Measurements from ENCODE around the gene TIGD6.

TIGD6 gene

DNA sequence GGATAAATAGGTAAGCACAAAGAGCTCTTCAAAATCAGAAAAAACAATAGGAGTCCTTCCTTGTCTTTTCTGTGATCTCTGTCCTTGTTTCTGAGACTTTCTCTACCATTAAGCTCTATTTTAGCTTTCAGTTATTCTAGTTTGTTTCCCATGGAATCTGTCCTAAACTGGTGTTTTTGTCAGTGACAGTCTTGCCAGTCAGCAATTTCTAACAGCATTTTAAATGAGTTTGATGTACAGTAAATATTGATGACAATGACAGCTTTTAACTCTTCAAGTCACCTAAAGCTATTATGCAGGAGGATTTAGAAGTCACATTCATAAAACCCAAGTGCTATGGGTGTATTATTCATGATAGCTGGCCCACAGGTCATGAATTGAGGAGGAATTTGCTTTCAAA lies 17.9 kb downstream of the TIGD6 start:
- Histone ChIP-seq H3K36me3 (ENCODE audit: control insufficient read depth in 2 of 2, insufficient read depth in 1 of 2, low read length in 2 of 2) (peaks cover 13 to 35% of the 10 kb centered on the region in 2 experiments; a peak in 2 of 3 replicates), H3K4me1 (ENCODE audit: control insufficient read depth, insufficient read depth, low read length) (0 out of 2 replicates have a peak, but pooled peaks cover 2% of the 10 kb centered on the region), H3K4me3 (ENCODE audit: low read depth, low read length) (no peak overlapping the region), H3K9me3 (ENCODE audit: control insufficient read depth, insufficient read depth, low read depth, low read length) (no peaks in the 10 kb centered on the region), H3K27ac (ENCODE audit: extremely low read depth, low read depth, low read length) (no peak overlapping the region)
- ChIA-PET POLR2A (no interaction called here), CTCF (interaction anchor here (0.6 to 4.1 kb wide), 11 partner anchors 8 to 972 kb away, joined by 3 to 29 read pairs (median 5); partner anchors contain the start of gene SLC26A2)
- TF ChIP-seq ZNF561 (tag by site-specific recombination; IDR thresholded peaks at IDR 0.05; ENCODE audit: borderline replicate concordance) (no peak), ZNF501 (tag by site-specific recombination; IDR thresholded peaks at IDR 0.05) (no peak), ZNF654 (tag by site-specific recombination; IDR thresholded peaks at IDR 0.05; ENCODE audit: low read depth) (no peak), ZNF132 (tag by site-specific recombination; IDR thresholded peaks at IDR 0.05; ENCODE audit: borderline replicate concordance) (no peak), PRDM6 (tag by site-specific recombination; IDR thresholded peaks at IDR 0.05) (no peak), ZNF341 (tag by site-specific recombination; IDR thresholded peaks at IDR 0.05; ENCODE audit: low read depth) (no peak), REPIN1 (tag by site-specific recombination; IDR thresholded peaks at IDR 0.05; ENCODE audit: low read depth) (no peak), ZNF169 (tag by site-specific recombination; IDR thresholded peaks at IDR 0.05) (no peak), PATZ1 (tag by site-specific recombination; IDR thresholded peaks at IDR 0.05) (no peak), ZNF24 (tag by site-specific recombination; IDR thresholded peaks at IDR 0.05) (no peak), ZNF664 (tag by site-specific recombination; IDR thresholded peaks at IDR 0.05) (no peak), ZNF138 (tag by site-specific recombination; IDR thresholded peaks at IDR 0.05; ENCODE audit: borderline replicate concordance) (no peak), ZNF677 (tag by site-specific recombination; IDR thresholded peaks at IDR 0.05) (no peak), KLF16 (tag by site-specific recombination; IDR thresholded peaks at IDR 0.05) (no peak), ZNF280C (tag by site-specific recombination; IDR thresholded peaks at IDR 0.05) (no peak), GLI4 (tag by site-specific recombination; IDR thresholded peaks at IDR 0.05) (no peak), ZNF660 (tag by site-specific recombination; IDR thresholded peaks at IDR 0.05) (no peak), ZNF221 (tag by site-specific recombination; IDR thresholded peaks at IDR 0.05; ENCODE audit: borderline replicate concordance) (no peak), OVOL3 (tag by site-specific recombination; IDR thresholded peaks at IDR 0.05) (no peak)
- TF ChIP-seq, protein P1, sequence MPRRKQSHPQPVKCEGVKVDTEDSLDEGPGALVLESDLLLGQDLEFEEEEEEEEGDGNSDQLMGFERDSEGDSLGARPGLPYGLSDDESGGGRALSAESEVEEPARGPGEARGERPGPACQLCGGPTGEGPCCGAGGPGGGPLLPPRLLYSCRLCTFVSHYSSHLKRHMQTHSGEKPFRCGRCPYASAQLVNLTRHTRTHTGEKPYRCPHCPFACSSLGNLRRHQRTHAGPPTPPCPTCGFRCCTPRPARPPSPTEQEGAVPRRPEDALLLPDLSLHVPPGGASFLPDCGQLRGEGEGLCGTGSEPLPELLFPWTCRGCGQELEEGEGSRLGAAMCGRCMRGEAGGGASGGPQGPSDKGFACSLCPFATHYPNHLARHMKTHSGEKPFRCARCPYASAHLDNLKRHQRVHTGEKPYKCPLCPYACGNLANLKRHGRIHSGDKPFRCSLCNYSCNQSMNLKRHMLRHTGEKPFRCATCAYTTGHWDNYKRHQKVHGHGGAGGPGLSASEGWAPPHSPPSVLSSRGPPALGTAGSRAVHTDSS (tag by site-specific recombination; IDR thresholded peaks at IDR 0.05): no peak
